K562 (cell line): ENCODE data around the gene MCC. TPM values are rescaled to one million over a fixed set of nuclear protein-coding genes. Genes with fewer than 3 reads are reported as not detected.

Experiments
- ATAC-seq: fragments of 200-7000 bp; cut with Tn5 transposase; 3 replicates; pipeline ENCODE4 v1.9.1; 2020; ENCODE audit warnings: moderate library complexity
- BruUV-seq: library from RNA; stranded (reverse); fragments of 400-500 nt; replicated peaks from 2 replicates; lab custom pipeline; 2021; lab: Mats Ljungman, UMichigan
- CTCF ChIA-PET: fragments of 300-600 bp; formaldehyde crosslinking; extraction: SDS; loops from one replicate; lab custom pipeline; 2021; ENCODE audit warnings: low intra/inter-chr PET ratio; lab: Yijun Ruan, JAX
- POLR2A ChIA-PET: fragments of 300-600, 350-650 bp; sonication (Branson Sonifier 250); formaldehyde crosslinking; extraction: SDS; loops from one replicate; lab custom pipeline; 2021; ENCODE audit warnings: antibody characterized with exemption, inconsistent platforms; lab: Yijun Ruan, JAX
- DNase-seq, 4 experiments: peaks; one replicate each; pipeline versions ENCODE4 v3.0.0 to v3.0.0-alpha.2; 2011 to 2018; ENCODE audit warnings: low spot score in 3 of 4, mixed read lengths in 3 of 4; ENCODE audit errors: extremely low read depth in 1 of 4
- FAIRE-seq: peaks from 2 replicates; lab custom pipeline; 2011; peaks lifted over from hg19 to GRCh38; lab: Jason Lieb, UNC
- H2AFZ ChIP-seq: 2 replicates; pipeline ENCODE4 v1.6.0; 2011; ENCODE audit warnings: low read depth, low read length, control low read depth, inconsistent platforms
- H3K27ac ChIP-seq: fragments of 200-600 bp; 3 replicates; pipeline ENCODE4 v1.8.0; 2011; ENCODE audit warnings: low read depth, mild to moderate bottlenecking, control low read depth, inconsistent platforms, low read length, moderate library complexity, mixed read lengths; ENCODE audit errors: extremely low read depth
- H3K27me3 ChIP-seq, 2 experiments: fragments of 300-600 bp in 1 of 2; 2 replicates in 1 of 2; 3 replicates in 1 of 2; pipeline versions ENCODE4 v1.6.0 to v1.8.0; 2011; ENCODE audit warnings: inconsistent platforms in 2 of 2, low read length in 2 of 2, mild to moderate bottlenecking in 1 of 2, mixed read lengths in 1 of 2, moderate library complexity in 1 of 2; ENCODE audit not compliant: control insufficient read depth in 2 of 2, insufficient read depth in 2 of 2
- H3K36me3 ChIP-seq: fragments of 300-600 bp; 3 replicates; pipeline ENCODE4 v1.8.0; 2011; ENCODE audit warnings: mild to moderate bottlenecking, low read length, inconsistent platforms; ENCODE audit not compliant: control insufficient read depth, insufficient read depth
- H3K4me1 ChIP-seq, 2 experiments: fragments of 200-600 bp in 1 of 2; replicated peaks in 1 of 2; 2 replicates in 1 of 2; 3 replicates in 1 of 2; pipeline versions ENCODE4 v1.5.1 to v1.8.0; 2011; ENCODE audit warnings: inconsistent platforms in 2 of 2, low read length in 2 of 2, mild to moderate bottlenecking in 1 of 2, mixed read lengths in 1 of 2, moderate library complexity in 1 of 2; ENCODE audit not compliant: control insufficient read depth in 2 of 2, insufficient read depth in 2 of 2
- H3K4me2 ChIP-seq: 2 replicates; pipeline ENCODE4 v1.6.1; 2011; ENCODE audit warnings: low read length, control low read depth, inconsistent platforms, mixed read lengths; ENCODE audit not compliant: insufficient read depth
- H3K4me3 ChIP-seq: fragments of 200-600 bp; sonication (generic), shearing (Covaris generic); 2 replicates; pipeline ENCODE4 v1.5.1; 2016; ENCODE audit warnings: control low read depth, inconsistent platforms
- H3K79me2 ChIP-seq: fragments of 200-600 bp; 3 replicates; pipeline ENCODE4 v1.8.0; 2011; ENCODE audit warnings: low read length, inconsistent platforms; ENCODE audit not compliant: control insufficient read depth, insufficient read depth
- H3K9ac ChIP-seq, 2 experiments: 2 replicates each; pipeline versions ENCODE4 v1.6.0 to v1.6.1; 2011; ENCODE audit warnings: low read depth in 2 of 2, low read length in 2 of 2, control low read depth in 1 of 2, inconsistent platforms in 1 of 2, mild to moderate bottlenecking in 1 of 2, mixed read lengths in 1 of 2; ENCODE audit not compliant: insufficient read depth in 1 of 2
- H3K9me1 ChIP-seq: one replicate; pipeline ENCODE4 v1.6.0; 2011; ENCODE audit warnings: inconsistent platforms, mild to moderate bottlenecking, low read length, moderate library complexity; ENCODE audit not compliant: control insufficient read depth, insufficient read depth
- H3K9me3 ChIP-seq: replicated peaks from 2 replicates; pipeline ENCODE4 v1.5.1; 2011; ENCODE audit warnings: low read depth, low read length, inconsistent platforms; ENCODE audit not compliant: control insufficient read depth, insufficient read depth
- H4K20me1 ChIP-seq: replicated peaks from 2 replicates; pipeline ENCODE4 v1.6.1; 2011; ENCODE audit warnings: low read length, inconsistent platforms, mixed read lengths; ENCODE audit not compliant: control insufficient read depth, insufficient read depth
- EP400 ChIP-seq: fragments of 450-650 bp; IDR thresholded peaks from 2 replicates; pipeline ENCODE4 v1.6.1; 2017; ENCODE audit warnings: antibody characterized with exemption, mild to moderate bottlenecking, moderate library complexity
- OTX1 ChIP-seq: fragments of 450-650 bp; formaldehyde crosslinking; IDR thresholded peaks from 2 replicates; pipeline ENCODE4 v1.4.0; 2022; ENCODE audit warnings: mild to moderate bottlenecking
- WHSC1 ChIP-seq: IDR thresholded peaks from one replicate; pipeline ENCODE4 v1.6.1; 2012; ENCODE audit warnings: low read length, control low read depth, inconsistent platforms
- WGBS: fragments of 100-300 bp; shearing (Covaris generic); methylation state at CpG from one replicate; pipeline ENCODE4 v1.1.6; 2016; ENCODE audit warnings: low coverage, mixed read lengths; ENCODE audit not compliant: insufficient coverage; ENCODE audit errors: missing lambda C conversion rate; 5-methylcytosine and 5-hydroxymethylcytosine counted together
- in situ Hi-C: fragments of 300-500 bp; cut with MboI; formaldehyde crosslinking; loops from 4 replicates; pipeline ENCODE4 v1.15.0; 2018; ENCODE audit warnings: inconsistent platforms, mixed read lengths
- intact Hi-C: fragments of 100-400 bp; cut with micrococcal nuclease; formaldehyde crosslinking; loops from 2 replicates; pipeline ENCODE4 v1.14.2; 2022
- polyA plus RNA-seq, 8 experiments: library from polyadenylated mRNA; depleted of rRNA in 4 of 8; stranded (reverse) in 5 of 8; unstranded in 3 of 8; fragments of >200 nt; fragmentation: Nextera tagmentation in 2 of 8; fragmentation: Illumina TruSeq in 1 of 8; extraction: Ambion mirVana in 2 of 8; extraction: Trizol in 1 of 8; gene quantifications; 2 replicates each; pipeline versions ENCODE4 v1.2.1 to v1.2.3, GENCODE V29; 2011 to 2014; ENCODE audit warnings: inconsistent platforms in 1 of 8, missing spikeins in 1 of 8
- total RNA-seq, 7 experiments: library from RNA; depleted of rRNA in 6 of 7; stranded (reverse); fragments of >200 nt in 6 of 7; fragmentation: Illumina TruSeq in 2 of 7; extraction: Trizol in 2 of 7; gene quantifications; 2 replicates each; pipeline versions ENCODE4 v1.2.1 to v1.2.3, GENCODE V29; 2011 to 2021; ENCODE audit warnings: low replicate concordance in 1 of 7
- TF ChIP-seq, protein P1 (sequence below), 2 experiments: fragments of 450-650 bp; formaldehyde crosslinking in 1 of 2; IDR thresholded peaks; 2 replicates each; pipeline versions ENCODE4 v1.4.0 to v1.6.1; 2014 to 2020; ENCODE audit warnings: mild to moderate bottlenecking in 2 of 2, borderline replicate concordance in 1 of 2, low read depth in 1 of 2

The MCC gene
- total and polyA plus RNA-seq, 9 of the 15 experiments (the other 6 are each of a cell fraction or from before 2014, with no cell fraction given): 0.04 to 0.24 (median 0.06) TPM; not detected in 1

DNA sequence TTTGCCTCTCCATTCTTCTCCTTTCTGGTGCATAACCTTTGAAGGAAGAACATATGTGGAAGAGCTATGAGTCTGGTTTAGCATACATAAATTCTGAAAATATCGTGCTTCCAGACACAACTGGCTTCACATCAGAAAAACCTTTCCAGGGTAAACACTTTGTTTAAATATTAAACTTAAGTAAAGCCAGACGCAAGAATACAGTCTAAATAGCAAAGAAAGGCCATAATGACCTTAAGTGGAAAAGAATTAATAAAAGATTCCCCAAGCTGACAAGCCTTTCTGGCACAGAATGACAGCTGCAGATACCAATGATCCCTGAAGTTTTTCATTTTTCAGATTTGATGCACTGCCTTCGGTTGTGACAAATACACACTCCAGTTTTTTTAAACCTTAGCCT lies 40.0 kb downstream of the MCC start:
- BruUV-seq: no TSS peak
- intact Hi-C loops: loop anchor here (5.0 to 10.0 kb wide), 2 partner anchors 59 to 157 kb away; no protein-coding TSS in a partner anchor
- DNase-seq (no peak), FAIRE-seq (no peak), ATAC-seq (no peak)
- H3K9me1 ChIP-seq: no peaks in the 10 kb centered on the region
- H3K4me1 ChIP-seq: no peaks in the 10 kb centered on the region
- ChIA-PET CTCF (no interaction called here), POLR2A (no interaction called here)
- H4K20me1 ChIP-seq: no peaks in the 10 kb centered on the region
- in situ Hi-C loops: loop anchor here (5.0 kb wide), 1 partner anchor 49 kb away; no protein-coding TSS in a partner anchor
- no peak overlapping the region for H3K4me2 ChIP-seq
- 0% methylated on average over 3 of the region's 3 CpGs for WGBS
- no peaks in the 10 kb centered on the region for H3K9me3 ChIP-seq
- H3K27ac ChIP-seq: no peak overlapping the region
- peaks cover 0 to 4% of the 10 kb centered on the region in 2 experiments; a peak in 2 of 5 replicates for H3K27me3 ChIP-seq
- no peaks in the 10 kb centered on the region for H3K36me3 ChIP-seq
- no peaks in the 10 kb centered on the region for H3K79me2 ChIP-seq
- H2AFZ ChIP-seq: no peak overlapping the region
- H3K4me3 ChIP-seq: no peak overlapping the region
- H3K9ac ChIP-seq: no peak overlapping the region
- TF ChIP-seq OTX1 (CRISPR knock-in tag) (no peak), EP400 (no peak), WHSC1 (no peak)
- TF ChIP-seq, protein P1, sequence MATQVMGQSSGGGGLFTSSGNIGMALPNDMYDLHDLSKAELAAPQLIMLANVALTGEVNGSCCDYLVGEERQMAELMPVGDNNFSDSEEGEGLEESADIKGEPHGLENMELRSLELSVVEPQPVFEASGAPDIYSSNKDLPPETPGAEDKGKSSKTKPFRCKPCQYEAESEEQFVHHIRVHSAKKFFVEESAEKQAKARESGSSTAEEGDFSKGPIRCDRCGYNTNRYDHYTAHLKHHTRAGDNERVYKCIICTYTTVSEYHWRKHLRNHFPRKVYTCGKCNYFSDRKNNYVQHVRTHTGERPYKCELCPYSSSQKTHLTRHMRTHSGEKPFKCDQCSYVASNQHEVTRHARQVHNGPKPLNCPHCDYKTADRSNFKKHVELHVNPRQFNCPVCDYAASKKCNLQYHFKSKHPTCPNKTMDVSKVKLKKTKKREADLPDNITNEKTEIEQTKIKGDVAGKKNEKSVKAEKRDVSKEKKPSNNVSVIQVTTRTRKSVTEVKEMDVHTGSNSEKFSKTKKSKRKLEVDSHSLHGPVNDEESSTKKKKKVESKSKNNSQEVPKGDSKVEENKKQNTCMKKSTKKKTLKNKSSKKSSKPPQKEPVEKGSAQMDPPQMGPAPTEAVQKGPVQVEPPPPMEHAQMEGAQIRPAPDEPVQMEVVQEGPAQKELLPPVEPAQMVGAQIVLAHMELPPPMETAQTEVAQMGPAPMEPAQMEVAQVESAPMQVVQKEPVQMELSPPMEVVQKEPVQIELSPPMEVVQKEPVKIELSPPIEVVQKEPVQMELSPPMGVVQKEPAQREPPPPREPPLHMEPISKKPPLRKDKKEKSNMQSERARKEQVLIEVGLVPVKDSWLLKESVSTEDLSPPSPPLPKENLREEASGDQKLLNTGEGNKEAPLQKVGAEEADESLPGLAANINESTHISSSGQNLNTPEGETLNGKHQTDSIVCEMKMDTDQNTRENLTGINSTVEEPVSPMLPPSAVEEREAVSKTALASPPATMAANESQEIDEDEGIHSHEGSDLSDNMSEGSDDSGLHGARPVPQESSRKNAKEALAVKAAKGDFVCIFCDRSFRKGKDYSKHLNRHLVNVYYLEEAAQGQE (IDR thresholded peaks at IDR 0.05; ENCODE audit: borderline replicate concordance): no peak
- TF ChIP-seq, protein P1 (CRISPR knock-in tag; IDR thresholded peaks at IDR 0.05; ENCODE audit: low read depth): no peak
